Stomach (tissue), 9 donors: ENCODE data around the gene REN. TPM values are rescaled to one million over a fixed set of nuclear protein-coding genes. Genes with fewer than 3 reads are reported as not detected.

ENCODE experiments used
- DNase-seq, 2 donors: peaks; one replicate each; pipeline versions ENCODE4 v3.0.0 to v3.0.0-alpha.2; 2013 to 2019
- H3K27ac ChIP-seq, 5 donors: fragments of 200-600 bp in 4 of 5; sonication (generic) in 4 of 5; one replicate each; pipeline ENCODE4 v1.5.1; 2013 to 2019; ENCODE audit warnings: mild to moderate bottlenecking in 1 of 5, moderate library complexity in 1 of 5
- H3K27me3 ChIP-seq, 3 donors: fragments of 200-600 bp; sonication (generic); one replicate each; pipeline ENCODE4 v1.5.1; 2017 to 2019; ENCODE audit warnings: mixed run types in 1 of 3
- H3K36me3 ChIP-seq, 4 donors: fragments of 200-600 bp; sonication (generic); 1 replicate in 3 of 4; 2 replicates in 1 of 4; pipeline ENCODE4 v1.5.1; 2016 to 2019
- H3K4me1 ChIP-seq, 4 donors: fragments of 200-600 bp; sonication (generic); one replicate each; pipeline ENCODE4 v1.5.1; 2016 to 2019
- H3K4me3 ChIP-seq, 4 donors: fragments of 200-600 bp; sonication (generic) in 3 of 4; one replicate each; pipeline ENCODE4 v1.5.1; 2016 to 2019; ENCODE audit warnings: mild to moderate bottlenecking in 1 of 4
- H3K9me3 ChIP-seq, 4 donors: fragments of 200-600 bp; sonication (generic); one replicate each; pipeline ENCODE4 v1.5.1; 2016 to 2019
- EP300 ChIP-seq: sonication (generic); formaldehyde crosslinking; IDR thresholded peaks from one replicate; pipeline ENCODE4 v1.6.1; 2017; ENCODE audit warnings: antibody characterized with exemption
- POLR2A ChIP-seq, 4 donors: fragments of 450-650 bp; IDR thresholded peaks; one replicate each; pipeline ENCODE4 v1.6.1; 2016; ENCODE audit warnings: antibody characterized with exemption in 4 of 4, control low read depth in 2 of 4, mild to moderate bottlenecking in 1 of 4, moderate library complexity in 1 of 4
- POLR2AphosphoS5 ChIP-seq, 3 donors: sonication (generic); formaldehyde crosslinking; IDR thresholded peaks; one replicate each; pipeline ENCODE4 v1.6.1; 2016; ENCODE audit warnings: antibody characterized with exemption in 3 of 3
- WGBS, 5 donors: extraction: QIAGEN DNeasy Blood & Tissue Kit in 3 of 5; methylation state at CpG; one replicate each; pipeline versions ENCODE4 v1.1.5 to v1.1.7; 2013 to 2018; 5-methylcytosine and 5-hydroxymethylcytosine counted together
- intact Hi-C: fragments of 100-400 bp; cut with DNase I; formaldehyde crosslinking; loops from one replicate; pipeline ENCODE4 v1.15.1; 2023; ENCODE audit warnings: low total_unique reads
- polyA plus RNA-seq, 3 donors: library from polyadenylated mRNA; stranded (reverse); fragments of 200-250 nt; gene quantifications; one replicate each; pipeline ENCODE4 v1.2.3, GENCODE V29; 2013
- total RNA-seq, 5 donors: library from RNA; depleted of rRNA; stranded (reverse); fragments of >200 nt; gene quantifications; one replicate each; pipeline versions ENCODE4 v1.1.0 to v1.2.3, GENCODE V29; 2014 to 2016
- TF ChIP-seq, protein P1 (sequence below), 7 experiments: fragments of 450-650 bp in 4 of 7; fragments of 200-600 bp in 3 of 7; sonication (generic) in 3 of 7; IDR thresholded peaks; one replicate each; pipeline ENCODE4 v1.5.1; 2016 to 2019; ENCODE audit warnings: antibody characterized with exemption in 7 of 7, control low read depth in 2 of 7, mild to moderate bottlenecking in 1 of 7
- donor health status: healthy with polysubstance abuse.
- donor health status: Bipolar disorder and iron deficiency.
- donor health status: healthy.

REN gene
- total and polyA plus RNA-seq, 8 donors, result 0.08 TPM; not detected in 7

DNA sequence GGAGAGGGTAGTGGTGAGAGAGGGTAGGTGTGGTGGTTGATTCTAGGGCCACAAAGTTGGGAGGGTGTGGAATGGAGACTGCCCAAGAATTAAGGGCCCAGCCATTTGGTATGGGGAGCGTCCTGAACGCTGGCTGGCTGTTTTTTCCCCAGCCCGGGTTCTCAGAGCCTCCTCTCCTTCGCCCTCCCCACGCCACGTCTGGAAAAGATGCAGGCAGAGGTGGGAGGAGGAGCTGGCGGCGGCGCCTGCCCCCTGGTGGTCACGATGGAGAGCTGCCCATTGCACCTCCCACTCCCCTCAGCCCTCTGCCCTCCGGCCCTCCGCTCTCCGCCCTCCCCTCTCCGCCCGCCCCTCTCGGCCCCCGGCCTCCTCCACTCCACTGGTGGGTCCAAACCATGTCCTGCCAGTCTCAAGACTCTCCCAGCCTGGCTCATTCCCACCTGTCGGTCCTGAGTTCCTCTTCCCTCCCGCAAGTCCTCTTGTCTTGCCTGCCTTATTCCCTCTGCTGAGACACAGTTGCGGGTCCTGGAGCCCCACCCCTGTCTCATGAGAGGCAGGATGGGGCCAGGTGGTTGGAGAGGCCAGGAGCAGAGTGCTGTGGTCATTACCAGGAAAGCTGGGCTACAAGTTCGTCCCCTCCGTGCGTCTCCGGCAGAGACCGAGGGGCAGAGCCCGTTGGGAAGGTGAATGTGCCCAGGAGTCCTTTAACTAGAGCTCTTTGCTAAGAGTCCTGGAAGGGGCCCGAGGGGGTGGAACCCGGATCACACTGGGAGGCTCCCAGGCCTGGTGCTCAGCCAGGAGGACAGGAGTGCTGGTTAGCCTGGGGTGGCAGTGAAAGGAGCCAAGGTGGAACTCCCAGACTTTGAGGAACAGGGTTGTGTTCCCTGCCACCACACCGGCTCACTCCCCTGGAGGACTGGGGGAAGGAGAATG is 36.9 kb downstream of the REN start:
- TF ChIP-seq POLR2AphosphoS5 (IDR thresholded peaks at IDR 0.05) (peak in 1 of 3 donors; percentile 41), POLR2A (IDR thresholded peaks at IDR 0.05) (no peak)
- TF ChIP-seq, protein P1, sequence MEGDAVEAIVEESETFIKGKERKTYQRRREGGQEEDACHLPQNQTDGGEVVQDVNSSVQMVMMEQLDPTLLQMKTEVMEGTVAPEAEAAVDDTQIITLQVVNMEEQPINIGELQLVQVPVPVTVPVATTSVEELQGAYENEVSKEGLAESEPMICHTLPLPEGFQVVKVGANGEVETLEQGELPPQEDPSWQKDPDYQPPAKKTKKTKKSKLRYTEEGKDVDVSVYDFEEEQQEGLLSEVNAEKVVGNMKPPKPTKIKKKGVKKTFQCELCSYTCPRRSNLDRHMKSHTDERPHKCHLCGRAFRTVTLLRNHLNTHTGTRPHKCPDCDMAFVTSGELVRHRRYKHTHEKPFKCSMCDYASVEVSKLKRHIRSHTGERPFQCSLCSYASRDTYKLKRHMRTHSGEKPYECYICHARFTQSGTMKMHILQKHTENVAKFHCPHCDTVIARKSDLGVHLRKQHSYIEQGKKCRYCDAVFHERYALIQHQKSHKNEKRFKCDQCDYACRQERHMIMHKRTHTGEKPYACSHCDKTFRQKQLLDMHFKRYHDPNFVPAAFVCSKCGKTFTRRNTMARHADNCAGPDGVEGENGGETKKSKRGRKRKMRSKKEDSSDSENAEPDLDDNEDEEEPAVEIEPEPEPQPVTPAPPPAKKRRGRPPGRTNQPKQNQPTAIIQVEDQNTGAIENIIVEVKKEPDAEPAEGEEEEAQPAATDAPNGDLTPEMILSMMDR (IDR thresholded peaks at IDR 0.05), result peak in 6 of 7 experiments; percentile 33 to 94 (median 86)

DNA sequence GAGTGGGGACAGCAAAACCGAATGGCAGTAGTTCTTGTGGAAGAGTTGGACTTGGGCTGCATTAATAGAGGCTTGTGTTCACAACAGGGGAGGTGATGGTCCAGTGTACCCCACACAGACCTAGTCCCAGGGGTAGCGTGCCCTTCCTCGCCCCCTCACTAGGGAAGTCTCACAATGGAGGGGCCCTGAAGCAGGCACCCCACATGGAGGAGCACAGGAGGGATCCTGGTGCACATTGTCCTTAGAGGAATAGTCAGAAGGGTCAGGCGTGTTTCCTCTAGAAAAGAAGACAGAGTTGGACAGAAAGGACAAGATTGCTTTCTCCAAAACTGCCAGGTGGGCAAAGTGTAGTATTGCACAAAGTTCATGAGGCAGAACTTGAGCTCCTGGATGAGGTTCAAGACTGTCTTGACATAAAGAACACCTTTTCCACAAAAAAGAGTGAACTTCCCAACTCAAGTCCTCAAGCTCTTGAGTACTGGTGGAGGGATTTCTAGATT is 37.6 kb downstream of the REN start:
- Histone ChIP-seq H3K4me1 (peaks cover 21 to 57% (median 39%) of the 10 kb centered on the region in 4 donors), H3K27me3 (no peaks in the 10 kb centered on the region), H3K36me3 (peaks cover 13 to 30% (median 30%) of the 10 kb centered on the region in 4 donors), H3K27ac (peak overlapping the region in 3 of 5 donors; percentile 68 to 79 (median 71)), H3K4me3 (no peak overlapping the region), H3K9me3 (no peaks in the 10 kb centered on the region)
- intact Hi-C loops, result loop anchor here (5.0 kb wide), 3 partner anchors 51 to 266 kb away; partner anchors contain the start of gene SNRPE
- WGBS, 5 donors, result 70 to 86% (median 79%) methylated on average over 4 of the region's 4 CpGs
- TF ChIP-seq POLR2A (IDR thresholded peaks at IDR 0.05) (no peak), EP300 (no peak), POLR2AphosphoS5 (IDR thresholded peaks at IDR 0.05) (no peak)
- TF ChIP-seq, protein P1 (IDR thresholded peaks at IDR 0.05), result no peak
- no peak for DNase-seq

More for the DNA sequence above, 36.9 kb downstream of the REN start:
- peak; percentile 78 to 93 for DNase-seq
- peak overlapping the region; percentile 31 to 34 (median 34) for H3K4me3 ChIP-seq
- intact Hi-C loops, result loop anchor here (5.0 kb wide), 3 partner anchors 52 to 267 kb away; partner anchors contain the start of gene SNRPE
- 7 to 22% (median 13%) methylated on average over 25 to 29 of the region's 29 CpGs for WGBS, 5 donors
- H3K27me3 ChIP-seq, result no peaks in the 10 kb centered on the region
- peak overlapping the region; percentile 13 to 79 (median 68) for H3K27ac ChIP-seq
- peaks cover 12 to 29% (median 28%) of the 10 kb centered on the region in 4 donors for H3K36me3 ChIP-seq
- no peaks in the 10 kb centered on the region for H3K9me3 ChIP-seq
- H3K4me1 ChIP-seq, result peaks cover 21 to 57% (median 39%) of the 10 kb centered on the region in 4 donors

DNA sequence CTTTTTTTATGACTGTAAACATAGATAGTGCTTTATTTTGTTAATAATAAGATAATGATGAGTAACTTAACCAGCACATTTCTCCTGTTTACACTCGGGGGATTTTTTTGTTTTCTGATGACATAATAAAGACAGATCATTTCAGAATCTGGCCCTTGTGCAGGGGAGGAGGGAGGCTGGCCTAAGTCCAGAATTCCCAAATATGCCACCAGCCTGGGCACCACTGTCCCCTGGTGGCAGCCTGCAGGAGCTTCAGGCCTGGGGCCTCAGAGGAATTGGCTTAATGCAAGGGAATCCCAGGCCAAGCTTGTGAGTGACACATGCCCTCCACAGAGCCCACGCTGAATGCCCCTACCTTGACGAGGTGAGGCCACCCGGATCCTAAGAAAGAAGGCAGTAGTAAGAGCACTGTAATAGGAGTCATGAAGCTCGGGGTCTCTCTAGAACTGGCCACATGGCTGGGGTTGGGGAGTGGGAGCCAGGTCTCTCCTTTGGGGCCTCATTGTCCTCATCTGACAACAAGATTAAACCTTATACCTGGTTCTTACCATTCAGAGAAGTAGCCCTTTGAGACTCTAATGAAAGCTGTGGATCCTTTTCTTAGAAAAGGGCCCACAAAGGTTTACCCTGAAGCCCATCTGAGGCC is 38.4 kb downstream of the REN start:
- Histone ChIP-seq H3K4me3 (no peak overlapping the region), H3K4me1 (peaks cover 21 to 57% (median 39%) of the 10 kb centered on the region in 4 donors), H3K27me3 (no peaks in the 10 kb centered on the region), H3K9me3 (no peaks in the 10 kb centered on the region), H3K36me3 (peaks cover 13 to 38% (median 38%) of the 10 kb centered on the region in 4 donors), H3K27ac (peak overlapping the region in 4 of 5 donors; percentile 9 to 67 (median 58))
- DNase-seq, result peak; percentile 72 to 84
- 18 to 37% (median 31%) methylated on average over 5 of the region's 5 CpGs for WGBS, 5 donors
- TF ChIP-seq EP300 (no peak), POLR2A (IDR thresholded peaks at IDR 0.05) (no peak), POLR2AphosphoS5 (IDR thresholded peaks at IDR 0.05) (peak in 2 of 3 donors; percentile 44 to 68)
- TF ChIP-seq, protein P1 (IDR thresholded peaks at IDR 0.05), result peak in 5 of 7 experiments; percentile 88 to 97 (median 95)
- intact Hi-C loops, result loop anchor here (5.0 kb wide), 3 partner anchors 50 to 265 kb away; partner anchors contain the start of gene SNRPE

DNA sequence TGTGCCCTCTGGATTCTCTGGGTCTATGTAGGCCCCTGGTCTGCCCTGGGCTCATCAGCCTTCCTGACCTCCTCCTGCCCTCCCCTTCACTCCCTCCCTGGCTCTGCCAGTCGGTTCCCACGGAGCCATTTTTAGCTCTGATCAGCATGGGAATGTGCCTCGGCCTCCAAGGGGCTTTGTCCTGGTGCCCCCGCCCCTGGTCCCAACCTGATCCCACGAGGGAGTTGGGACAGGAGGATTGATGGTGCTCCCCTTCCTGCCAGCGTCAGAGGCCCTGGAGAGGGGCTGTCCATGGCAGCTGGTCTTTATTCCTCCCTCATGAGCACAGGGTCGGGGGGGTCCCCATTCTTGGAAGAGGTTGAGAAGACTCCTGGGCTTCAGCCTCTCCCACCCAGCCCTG is 39.2 kb downstream of the REN start:
- peaks cover 13 to 46% (median 46%) of the 10 kb centered on the region in 4 donors for H3K36me3 ChIP-seq
- H3K27ac ChIP-seq, result peak overlapping the region in 4 of 5 donors; percentile 9 to 67 (median 58)
- WGBS, 5 donors, result 44 to 50% (median 47%) methylated on average over 6 to 7 of the region's 7 CpGs
- no peaks in the 10 kb centered on the region for H3K9me3 ChIP-seq
- no peak for TF ChIP-seq POLR2AphosphoS5 (IDR thresholded peaks at IDR 0.05)
- TF ChIP-seq EP300, result no peak
- TF ChIP-seq, protein P1 (IDR thresholded peaks at IDR 0.05), result no peak
- TF ChIP-seq POLR2A (IDR thresholded peaks at IDR 0.05), result no peak
- no peaks in the 10 kb centered on the region for H3K27me3 ChIP-seq
- H3K4me1 ChIP-seq, result peaks cover 21 to 57% (median 39%) of the 10 kb centered on the region in 4 donors
- no peak overlapping the region for H3K4me3 ChIP-seq
- intact Hi-C loops, result loop anchor here (5.0 kb wide), 3 partner anchors 50 to 265 kb away; partner anchors contain the start of gene SNRPE
- DNase-seq, result no peak
